Neural cell (in vitro differentiated cells): ENCODE data around the gene RABL6. TPM values are rescaled to one million over a fixed set of nuclear protein-coding genes. Genes with fewer than 3 reads are reported as not detected.
"Not testable (repeated sequence)": the region's sequence is repeated elsewhere in the genome, so short reads cannot be mapped to it uniquely, and the experiment has no call there.

Source experiments
- H2AFZ ChIP-seq: fragments of 200-600, 300-800 bp; sonication (generic), shearing (Covaris generic); 2 replicates; pipeline ENCODE4 v1.6.0; 2014; ENCODE audit warnings: low read depth, mild to moderate bottlenecking, antibody characterized with exemption, low read length, moderate library complexity
- H3F3A ChIP-seq: fragments of 200-600 bp; shearing (Covaris generic); 2 replicates; pipeline ENCODE4 v1.6.1; 2016; ENCODE audit warnings: mild to moderate bottlenecking, moderate library complexity, mixed read lengths, antibody characterized with exemption, low read length; ENCODE audit not compliant: insufficient read depth, poor library complexity, severe bottlenecking
- H3K27ac ChIP-seq: fragments of 200-600, 300-800 bp; sonication (generic), shearing (Covaris generic); 2 replicates; pipeline ENCODE4 v1.5.1; 2014; ENCODE audit warnings: mild to moderate bottlenecking, low read length, moderate library complexity
- H3K27me3 ChIP-seq: fragments of 300-800, 200-600 bp; sonication (generic), shearing (Covaris generic); 2 replicates; pipeline ENCODE4 v1.6.0; 2014; ENCODE audit warnings: mild to moderate bottlenecking, low read depth, low read length, moderate library complexity; ENCODE audit not compliant: insufficient read depth
- H3K36me3 ChIP-seq: fragments of 300-800, 200-600 bp; sonication (generic), shearing (Covaris generic); 2 replicates; pipeline ENCODE4 v1.5.1; 2014; ENCODE audit warnings: mild to moderate bottlenecking, antibody characterized with exemption, low read length, moderate library complexity; ENCODE audit not compliant: insufficient read depth
- H3K4me2 ChIP-seq: fragments of 300-800, 200-600 bp; sonication (generic), shearing (Covaris generic); 2 replicates; pipeline ENCODE4 v1.6.0; 2014; ENCODE audit warnings: mild to moderate bottlenecking, low read length
- H3K4me3 ChIP-seq: fragments of 300-800, 200-600 bp; sonication (generic), shearing (Covaris generic); 2 replicates; pipeline ENCODE4 v1.5.1; 2014; ENCODE audit warnings: mild to moderate bottlenecking, low read length, moderate library complexity
- H3K79me2 ChIP-seq: fragments of 200-600 bp; shearing (Covaris generic); replicated peaks from 2 replicates; pipeline ENCODE4 v1.6.0; 2014; ENCODE audit warnings: mild to moderate bottlenecking, low read length, moderate library complexity; ENCODE audit not compliant: insufficient read depth
- H3K9ac ChIP-seq: fragments of 300-800, 200-600 bp; sonication (generic), shearing (Covaris generic); 2 replicates; pipeline ENCODE4 v1.6.1; 2016; ENCODE audit warnings: mild to moderate bottlenecking, low read length, mixed read lengths
- H3K9me2 ChIP-seq: fragments of 200-600 bp; shearing (Covaris generic); 2 replicates; pipeline ENCODE4 v1.6.1; 2016; ENCODE audit warnings: mild to moderate bottlenecking, low read length, mixed read lengths; ENCODE audit not compliant: insufficient read depth
- H3K9me3 ChIP-seq: fragments of 200-600, 300-800 bp; sonication (generic), shearing (Covaris generic); 2 replicates; pipeline ENCODE4 v1.6.1; 2016; ENCODE audit warnings: mild to moderate bottlenecking, mixed run types, low read length, moderate library complexity, mixed read lengths
- H4K20me1 ChIP-seq: fragments of 200-600 bp; shearing (Covaris generic); 2 replicates; pipeline ENCODE4 v1.6.1; 2016; ENCODE audit warnings: mild to moderate bottlenecking, mixed run types; ENCODE audit not compliant: insufficient read depth
- CTCF ChIP-seq: fragments of 450-650 bp; IDR thresholded peaks from 2 replicates; pipeline ENCODE4 v1.5.1; 2014; ENCODE audit warnings: antibody characterized with exemption, mild to moderate bottlenecking, moderate library complexity; ENCODE audit not compliant: poor library complexity, severe bottlenecking
- EP300 ChIP-seq: fragments of 450-650 bp; conservative IDR thresholded peaks from 2 replicates; pipeline ENCODE4 v1.6.1; 2014; ENCODE audit warnings: antibody characterized with exemption, mild to moderate bottlenecking, moderate library complexity; ENCODE audit not compliant: poor library complexity, severe bottlenecking
- MXI1 ChIP-seq: fragments of 450-650 bp; conservative IDR thresholded peaks from 2 replicates; pipeline ENCODE4 v1.6.1; 2014; ENCODE audit warnings: antibody characterized with exemption, mild to moderate bottlenecking; ENCODE audit not compliant: poor library complexity, severe bottlenecking
- POLR2AphosphoS5 ChIP-seq: IDR thresholded peaks from 2 replicates; pipeline ENCODE4 v1.6.1; 2012
- REST ChIP-seq: IDR thresholded peaks from 2 replicates; pipeline ENCODE4 v1.6.1; 2012; ENCODE audit warnings: borderline replicate concordance
- SMC3 ChIP-seq: fragments of 450-650 bp; conservative IDR thresholded peaks from 2 replicates; pipeline ENCODE4 v1.6.1; 2014; ENCODE audit warnings: antibody characterized with exemption, mild to moderate bottlenecking, moderate library complexity; ENCODE audit not compliant: poor library complexity
- TAF1 ChIP-seq: IDR thresholded peaks from 2 replicates; pipeline ENCODE4 v1.6.1; 2012; ENCODE audit warnings: low read depth
- polyA plus RNA-seq: library from polyadenylated mRNA; depleted of rRNA; stranded (reverse); fragments of >200 nt; gene quantifications from 2 replicates; pipeline ENCODE4 v1.2.3, GENCODE V29; 2014

The RABL6 gene
- polyA plus RNA-seq, 1 donor from 2014 or later, result 46.4 TPM

GRCh38 chr9:136842380-136842948, 34.7 kb downstream of the RABL6 start, which contains the start of gene AJM1:
Gene AJM1, plus strand, starts transcription at chr9:136842478. Its CDS starts 1,937 bp downstream, at chr9:136844415.
- H3K9me3 ChIP-seq, H2AFZ ChIP-seq, H4K20me1 ChIP-seq, H3K4me2 ChIP-seq, H3F3A ChIP-seq, H3K36me3 ChIP-seq, H3K9me2 ChIP-seq, H3K79me2 ChIP-seq, H3K27me3 ChIP-seq: not testable (repeated sequence)
- H3K27ac ChIP-seq, result peak within 1 kb of the TSS; percentile 79
- TF ChIP-seq MXI1, result peak; percentile 33
- peak; percentile 58 for TF ChIP-seq REST
- peak; percentile 62 for TF ChIP-seq TAF1
- peak; percentile 49 for TF ChIP-seq SMC3
- peak; percentile 81 for TF ChIP-seq POLR2AphosphoS5
- peak; percentile 11 for TF ChIP-seq EP300
- TF ChIP-seq CTCF, result peak; percentile 95
- peak within 1 kb of the TSS; percentile 83 for H3K9ac ChIP-seq
- H3K4me3 ChIP-seq, result peak within 1 kb of the TSS; percentile 76

GRCh38 chr9:136843159-136843800, 35.5 kb downstream of the RABL6 start:
- not testable (repeated sequence) for H3K4me2 ChIP-seq, H3K27ac ChIP-seq

More at GRCh38 chr9:136843159-136843800, 35.5 kb downstream of the RABL6 start:
- Histone ChIP-seq H3K9ac (peak overlapping the region; percentile 52), H3K4me3 (peak overlapping the region; percentile 76)
- H3F3A ChIP-seq, H2AFZ ChIP-seq, H3K79me2 ChIP-seq, H3K9me2 ChIP-seq, H4K20me1 ChIP-seq, H3K9me3 ChIP-seq, H3K36me3 ChIP-seq, H3K27me3 ChIP-seq: not testable (repeated sequence)
